GM12878 (cell line): ENCODE measurements around the gene ICA1L. TPM values are rescaled to one million over a fixed set of nuclear protein-coding genes. Genes with fewer than 3 reads are reported as not detected.

Experiments used
- BHLHE40 ChIP-seq, 2 experiments: fragments of 450-650 bp in 1 of 2; IDR thresholded peaks; 2 replicates each; pipeline ENCODE4 v1.6.1; 2011 to 2017; ENCODE audit warnings: low read depth in 2 of 2, borderline replicate concordance in 1 of 2, improper control_type of control experiment in 1 of 2, low read length in 1 of 2, mild to moderate bottlenecking in 1 of 2
- BMI1 ChIP-seq: fragments of 450-650 bp; IDR thresholded peaks from 2 replicates; pipeline ENCODE4 v1.6.1; 2016; ENCODE audit warnings: mild to moderate bottlenecking, moderate library complexity, borderline replicate concordance
- CBFB ChIP-seq: IDR thresholded peaks from 2 replicates; pipeline ENCODE4 v1.6.1; 2016; ENCODE audit warnings: antibody characterized with exemption, low read depth
- CHD1 ChIP-seq: IDR thresholded peaks from 2 replicates; pipeline ENCODE4 v1.6.1; 2012; ENCODE audit warnings: low read depth, low read length, improper control_type of control experiment
- DPF2 ChIP-seq: fragments of 450-650 bp; IDR thresholded peaks from 2 replicates; pipeline ENCODE4 v1.6.1; 2017; ENCODE audit warnings: mild to moderate bottlenecking
- E2F4 ChIP-seq: IDR thresholded peaks from 2 replicates; pipeline ENCODE4 v1.6.1; 2012; ENCODE audit warnings: low read depth, low read length, improper control_type of control experiment
- ETV6 ChIP-seq, 2 experiments: fragments of 450-650 bp in 1 of 2; IDR thresholded peaks in 1 of 2; conservative IDR thresholded peaks in 1 of 2; 2 replicates each; pipeline ENCODE4 v1.6.1; 2014; ENCODE audit warnings: antibody characterized with exemption in 1 of 2, borderline replicate concordance in 1 of 2, low read depth in 1 of 2, mild to moderate bottlenecking in 1 of 2, moderate library complexity in 1 of 2
- GATAD2B ChIP-seq: fragments of 450-650 bp; conservative IDR thresholded peaks from 2 replicates; pipeline ENCODE4 v1.6.1; 2017; ENCODE audit warnings: low read depth, mild to moderate bottlenecking, moderate library complexity
- IKZF1 ChIP-seq: fragments of 450-650 bp; conservative IDR thresholded peaks from 2 replicates; pipeline ENCODE4 v1.6.1; 2017; ENCODE audit warnings: antibody characterized with exemption, mild to moderate bottlenecking
- IKZF2 ChIP-seq, 2 experiments: fragments of 450-650 bp; IDR thresholded peaks; 2 replicates each; pipeline ENCODE4 v1.6.1; 2017; ENCODE audit warnings: mild to moderate bottlenecking in 2 of 2, moderate library complexity in 2 of 2
- LARP7 ChIP-seq: fragments of 450-650 bp; IDR thresholded peaks from 2 replicates; pipeline ENCODE4 v1.6.1; 2017; ENCODE audit warnings: mild to moderate bottlenecking
- MEF2B ChIP-seq: fragments of 450-650 bp; IDR thresholded peaks from 2 replicates; pipeline ENCODE4 v1.6.1; 2018; ENCODE audit warnings: mild to moderate bottlenecking, moderate library complexity; ENCODE audit not compliant: partially characterized antibody, poor library complexity, severe bottlenecking
- PAX5 ChIP-seq: IDR thresholded peaks from 2 replicates; pipeline ENCODE4 v1.6.1; 2011; ENCODE audit warnings: low read depth, low read length, borderline replicate concordance
- PBX3 ChIP-seq: IDR thresholded peaks from 2 replicates; pipeline ENCODE4 v1.6.1; 2011; ENCODE audit warnings: mild to moderate bottlenecking, low read depth, low read length, moderate library complexity; ENCODE audit not compliant: insufficient replicate concordance
- POLR2A ChIP-seq: IDR thresholded peaks from 2 replicates; pipeline ENCODE4 v1.6.1; 2011; ENCODE audit warnings: low read depth, mild to moderate bottlenecking, low read length
- POU2F2 ChIP-seq: IDR thresholded peaks from 3 replicates; pipeline ENCODE4 v1.6.1; 2011; ENCODE audit warnings: low read depth, mild to moderate bottlenecking, low read length, borderline replicate concordance
- RBBP5 ChIP-seq: fragments of 200-600 bp; sonication (generic); conservative IDR thresholded peaks from 2 replicates; pipeline ENCODE4 v1.6.1; 2016
- RUNX3 ChIP-seq: IDR thresholded peaks from 2 replicates; pipeline ENCODE4 v1.6.1; 2012; ENCODE audit warnings: low read length, inconsistent platforms
- SIN3A ChIP-seq: IDR thresholded peaks from 2 replicates; pipeline ENCODE4 v1.6.1; 2012; ENCODE audit warnings: low read depth, low read length, improper control_type of control experiment
- TARDBP ChIP-seq: IDR thresholded peaks from 2 replicates; pipeline ENCODE4 v1.6.1; 2016; ENCODE audit warnings: borderline replicate concordance
- ZNF217 ChIP-seq: fragments of 450-650 bp; IDR thresholded peaks from 2 replicates; pipeline ENCODE4 v1.6.1; 2017; ENCODE audit warnings: antibody characterized with exemption, mild to moderate bottlenecking
- ZNF274 ChIP-seq: IDR thresholded peaks from one replicate; pipeline ENCODE4 v1.8.0; 2011; ENCODE audit not compliant: insufficient read length, insufficient read depth
- polyA plus RNA-seq, 11 experiments: library from polyadenylated mRNA; depleted of rRNA in 4 of 11; unstranded in 6 of 11; stranded (reverse) in 5 of 11; fragments of >200 nt; fragmentation: Nextera tagmentation in 4 of 11; fragmentation: Illumina TruSeq in 1 of 11; extraction: Ambion mirVana in 4 of 11; extraction: Trizol in 1 of 11; gene quantifications; 1 replicate in 1 of 11; 2 replicates in 10 of 11; pipeline versions ENCODE4 v1.2.1 to v1.2.3, GENCODE V29; 2011 to 2016; ENCODE audit warnings: inconsistent platforms in 2 of 11, missing spikeins in 2 of 11, low read depth in 1 of 11
- total RNA-seq, 4 experiments: library from RNA; depleted of rRNA in 3 of 4; stranded (reverse); fragments of >200 nt in 3 of 4; fragmentation: Illumina TruSeq in 1 of 4; extraction: Trizol in 1 of 4; gene quantifications; 2 replicates each; pipeline versions ENCODE4 v1.2.1 to v1.2.3, GENCODE V29; 2013 to 2021

ICA1L gene
- total and polyA plus RNA-seq, 10 of the 15 experiments (the other 5 are each of a cell fraction or from before 2014, with no cell fraction given) = 0.85 to 7.4 (median 3.6) TPM

GRCh38 chr2:202871300-202872141 lies at the start of gene ICA1L (continued):
- no peak for TF ChIP-seq PBX3
- TF ChIP-seq E2F4 = peak; percentile 89
- peak; percentile 88 for TF ChIP-seq LARP7
- peak; percentile 94 for TF ChIP-seq GATAD2B
- peak in 1 of 2 experiments; percentile 33; a peak in 1 of 4 replicates for TF ChIP-seq IKZF2 (IDR thresholded peaks at IDR 0.05)
- TF ChIP-seq TARDBP = no peak
- no peak for TF ChIP-seq ZNF217
- TF ChIP-seq RUNX3 = peak; percentile 64
- TF ChIP-seq ETV6 (conservative IDR thresholded peaks at IDR 0.05 in 1 of 2, IDR thresholded peaks at IDR 0.05 in 1 of 2; ENCODE audit: borderline replicate concordance in 1 of 2, low read depth in 1 of 2) = 0 out of 4 replicates have a peak, but pooled peaks of 1 of the 2 experiments have one; percentile 5
- no peak for TF ChIP-seq RBBP5
- TF ChIP-seq SIN3A = peak; percentile 89
- TF ChIP-seq IKZF1 = peak; percentile 79
- TF ChIP-seq DPF2 = peak; percentile 86
- no peak for TF ChIP-seq CHD1
- TF ChIP-seq CBFB = peak; percentile 40; the same call in 1 of the 2 replicates
- TF ChIP-seq BMI1 = peak; percentile 79
- no peak for TF ChIP-seq MEF2B
- TF ChIP-seq BHLHE40 (IDR thresholded peaks at IDR 0.05; ENCODE audit: borderline replicate concordance in 1 of 2, low read depth in 2 of 2, low read length in 1 of 2) = peak in 1 of 2 experiments; percentile 45; a peak in 3 of 4 replicates
- 0 out of 2 replicates have a peak, but pooled peaks have one; percentile 14 for TF ChIP-seq PAX5
- TF ChIP-seq POLR2A = peak; percentile 61
- no peak for TF ChIP-seq ZNF274
- TF ChIP-seq POU2F2 = 0 out of 3 replicates have a peak, but pooled peaks have one; percentile 8
- TF ChIP-seq, all 136 proteins: peak for 25
